Ovary (tissue), 9 donors: ENCODE data around the gene RNF17. TPM values are rescaled to one million over a fixed set of nuclear protein-coding genes. Genes with fewer than 3 reads are reported as not detected.

Source experiments
- DNase-seq, 5 donors: peaks; one replicate each; pipeline ENCODE4 v3.0.0-alpha.2; 2019 to 2020
- H3K27ac ChIP-seq, 2 donors: fragments of 200-600 bp; one replicate each; pipeline versions ENCODE4 v1.5.1 to v1.8.0; 2019 to 2022
- H3K27me3 ChIP-seq: fragments of 200-600 bp; one replicate; pipeline ENCODE4 v1.8.0; 2022
- H3K36me3 ChIP-seq: fragments of 200-600 bp; sonication (generic); one replicate; pipeline ENCODE4 v1.5.1; 2019
- H3K4me1 ChIP-seq: one replicate; pipeline ENCODE4 v1.8.1; 2013; ENCODE audit warnings: mild to moderate bottlenecking, moderate library complexity; ENCODE audit not compliant: insufficient read depth
- H3K4me3 ChIP-seq: fragments of 200-600 bp; sonication (generic); one replicate; pipeline ENCODE4 v1.5.1; 2017
- H3K9me3 ChIP-seq, 2 donors: fragments of 200-600 bp in 1 of 2; sonication (generic) in 1 of 2; one replicate each; pipeline versions ENCODE4 v1.5.1 to v1.8.1; 2013 to 2019; ENCODE audit warnings: mild to moderate bottlenecking in 1 of 2, moderate library complexity in 1 of 2
- EP300 ChIP-seq: sonication (generic); formaldehyde crosslinking; IDR thresholded peaks from one replicate; pipeline ENCODE4 v1.6.1; 2017; ENCODE audit warnings: antibody characterized with exemption
- POLR2A ChIP-seq: fragments of 450-650 bp; IDR thresholded peaks from one replicate; pipeline ENCODE4 v1.6.1; 2017; ENCODE audit warnings: antibody characterized with exemption, mild to moderate bottlenecking, moderate library complexity
- WGBS, 3 donors: extraction: QIAGEN DNeasy Blood & Tissue Kit in 1 of 3; methylation state at CpG; one replicate each; pipeline versions ENCODE4 v1.1.5 to v1.1.7; 2013 to 2017; 5-methylcytosine and 5-hydroxymethylcytosine counted together
- intact Hi-C, 4 donors: fragments of 100-400 bp; cut with DNase I; formaldehyde crosslinking; loops; one replicate each; pipeline versions ENCODE4 v1.11.0 to v1.15.1; 2022 to 2023
- polyA plus RNA-seq, 2 donors: library from polyadenylated mRNA; stranded (reverse); fragments of 200-250 nt in 1 of 2; fragments of 350-450 nt in 1 of 2; fragmentation: Illumina TruSeq in 1 of 2; extraction: RNeasy Lipid Tissue Mini Kit (QIAGEN cat#74804) in 1 of 2; gene quantifications; one replicate each; pipeline ENCODE4 v1.2.3, GENCODE V29; 2013 to 2014
- total RNA-seq, 7 donors: library from RNA; depleted of rRNA in 2 of 7; stranded (reverse); fragments of >200 nt in 2 of 7; fragmentation: NEBNext Ultra II Directional in 3 of 7; extraction: Animal tissue kit (Norgen Biotek cat#: 25700) in 3 of 7; gene quantifications; one replicate each; pipeline versions ENCODE4 v1.1.0 to v1.2.4, GENCODE V29; 2016 to 2023
- TF ChIP-seq, protein P1 (sequence below), 3 donors: fragments of 450-650 bp in 2 of 3; fragments of 200-600 bp in 1 of 3; IDR thresholded peaks; one replicate each; pipeline versions ENCODE4 v1.5.1 to v1.8.0; 2016 to 2022; ENCODE audit warnings: antibody characterized with exemption in 3 of 3, mild to moderate bottlenecking in 1 of 3
- donor health status: DM: no; HTN: no; CAD: no; lungs with moderate emphysema.
- donor health status: DM: no; HTN: no; CAD: no.
- donor health status: Bipolar disorder and iron deficiency.
- donor health status: DM: yes; HTN: yes; CAD: no.
- donor health status: DM: no; HTN: no; CAD: no.
- donor health status: DM: yes; HTN: yes; CAD: no.

Gene RNF17
- total and polyA plus RNA-seq, 9 donors = 0.28 to 0.71 TPM; not detected in 7

DNA sequence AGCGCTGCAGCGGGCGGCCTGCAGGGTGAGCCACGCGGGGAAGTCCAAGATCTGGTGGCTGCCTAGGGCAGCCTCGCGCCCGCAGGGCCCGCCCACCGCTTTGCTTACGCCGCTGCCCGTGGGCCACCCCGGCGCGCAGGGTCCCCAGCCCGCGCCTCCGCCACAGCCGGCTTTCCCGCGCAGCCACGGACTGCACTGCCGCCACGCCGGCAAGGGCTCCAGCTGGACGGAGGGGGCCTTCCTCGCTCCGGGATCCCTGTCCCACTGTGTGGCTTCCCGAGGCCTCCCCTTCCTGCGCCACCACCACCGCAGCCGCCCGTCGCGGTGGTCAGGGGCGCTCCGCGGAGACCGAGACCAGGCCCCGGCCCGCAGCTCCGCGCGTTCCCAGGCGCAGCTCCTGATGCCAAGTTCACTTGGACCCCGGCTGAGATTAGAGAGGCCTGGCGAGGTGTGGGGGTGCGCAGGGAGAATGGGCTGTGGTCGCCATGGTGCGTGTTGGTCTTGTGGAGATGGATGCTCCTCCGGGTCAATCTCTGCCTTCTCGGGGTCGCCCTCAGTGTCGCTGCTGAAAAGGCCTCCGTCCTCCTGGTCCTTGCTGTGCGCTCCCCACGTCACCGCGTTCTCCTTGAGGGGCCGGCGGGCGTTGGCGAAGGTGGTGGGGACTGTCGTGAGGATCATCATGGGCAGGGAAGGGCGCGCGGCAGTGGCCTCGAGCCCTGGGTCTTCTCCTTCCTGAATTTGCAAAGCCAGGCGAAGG, 17.9 kb upstream of the RNF17 start:
- no peak overlapping the region for H3K27ac ChIP-seq
- intact Hi-C loops = no loop called here
- no peaks in the 10 kb centered on the region for H3K36me3 ChIP-seq
- 4 to 7% (median 5%) methylated on average over 54 to 70 of the region's 70 CpGs for WGBS, 3 donors
- TF ChIP-seq, protein P1, sequence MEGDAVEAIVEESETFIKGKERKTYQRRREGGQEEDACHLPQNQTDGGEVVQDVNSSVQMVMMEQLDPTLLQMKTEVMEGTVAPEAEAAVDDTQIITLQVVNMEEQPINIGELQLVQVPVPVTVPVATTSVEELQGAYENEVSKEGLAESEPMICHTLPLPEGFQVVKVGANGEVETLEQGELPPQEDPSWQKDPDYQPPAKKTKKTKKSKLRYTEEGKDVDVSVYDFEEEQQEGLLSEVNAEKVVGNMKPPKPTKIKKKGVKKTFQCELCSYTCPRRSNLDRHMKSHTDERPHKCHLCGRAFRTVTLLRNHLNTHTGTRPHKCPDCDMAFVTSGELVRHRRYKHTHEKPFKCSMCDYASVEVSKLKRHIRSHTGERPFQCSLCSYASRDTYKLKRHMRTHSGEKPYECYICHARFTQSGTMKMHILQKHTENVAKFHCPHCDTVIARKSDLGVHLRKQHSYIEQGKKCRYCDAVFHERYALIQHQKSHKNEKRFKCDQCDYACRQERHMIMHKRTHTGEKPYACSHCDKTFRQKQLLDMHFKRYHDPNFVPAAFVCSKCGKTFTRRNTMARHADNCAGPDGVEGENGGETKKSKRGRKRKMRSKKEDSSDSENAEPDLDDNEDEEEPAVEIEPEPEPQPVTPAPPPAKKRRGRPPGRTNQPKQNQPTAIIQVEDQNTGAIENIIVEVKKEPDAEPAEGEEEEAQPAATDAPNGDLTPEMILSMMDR (IDR thresholded peaks at IDR 0.05) = no peak
- TF ChIP-seq POLR2A (no peak), EP300 (no peak)
- no peaks in the 10 kb centered on the region for H3K9me3 ChIP-seq
- no peak overlapping the region for H3K4me3 ChIP-seq
- no peaks in the 10 kb centered on the region for H3K27me3 ChIP-seq
- H3K4me1 ChIP-seq = no peaks in the 10 kb centered on the region
- DNase-seq = no peak

DNA sequence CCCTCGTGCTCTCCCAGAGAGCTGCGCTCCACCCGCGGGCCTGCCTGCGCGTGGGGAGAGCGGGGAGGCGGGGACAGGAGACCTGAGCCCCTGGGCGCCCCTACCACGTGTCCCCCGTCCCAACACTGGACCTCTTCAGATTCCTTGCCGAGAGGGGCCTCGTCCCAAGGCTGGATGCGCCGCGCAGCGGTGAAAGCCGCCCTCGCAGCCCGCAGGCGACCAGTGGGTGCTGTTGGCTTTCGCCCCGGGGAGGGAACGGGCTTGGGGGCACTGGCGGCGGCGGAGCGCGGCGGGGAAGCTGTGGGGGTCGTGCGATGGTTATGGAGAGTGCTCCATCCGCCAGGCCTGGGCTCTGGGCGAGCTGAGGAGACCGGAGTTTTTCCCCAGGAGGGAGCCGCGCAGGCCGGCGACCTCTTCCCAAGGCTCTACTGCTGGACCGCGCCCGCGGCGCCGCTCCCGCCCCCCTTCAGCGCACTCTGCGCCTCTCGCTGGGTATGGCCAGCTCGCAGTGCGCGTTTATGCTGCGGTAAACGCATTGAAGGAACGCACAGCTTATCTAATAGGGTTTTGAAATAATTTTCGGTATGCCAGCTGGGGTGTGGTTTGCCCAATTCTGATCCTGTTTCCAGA, 17.2 kb upstream of the RNF17 start:
- no peak for DNase-seq
- intact Hi-C loops = no loop called here
- TF ChIP-seq POLR2A (no peak), EP300 (no peak)
- TF ChIP-seq, protein P1 (IDR thresholded peaks at IDR 0.05) = no peak
- Histone ChIP-seq H3K27ac (no peak overlapping the region), H3K4me1 (no peaks in the 10 kb centered on the region), H3K9me3 (no peaks in the 10 kb centered on the region), H3K4me3 (no peak overlapping the region), H3K27me3 (no peaks in the 10 kb centered on the region), H3K36me3 (no peaks in the 10 kb centered on the region)
- WGBS, 3 donors = 0 to 1% (median 1%) methylated on average over 17 to 56 of the region's 56 CpGs

DNA sequence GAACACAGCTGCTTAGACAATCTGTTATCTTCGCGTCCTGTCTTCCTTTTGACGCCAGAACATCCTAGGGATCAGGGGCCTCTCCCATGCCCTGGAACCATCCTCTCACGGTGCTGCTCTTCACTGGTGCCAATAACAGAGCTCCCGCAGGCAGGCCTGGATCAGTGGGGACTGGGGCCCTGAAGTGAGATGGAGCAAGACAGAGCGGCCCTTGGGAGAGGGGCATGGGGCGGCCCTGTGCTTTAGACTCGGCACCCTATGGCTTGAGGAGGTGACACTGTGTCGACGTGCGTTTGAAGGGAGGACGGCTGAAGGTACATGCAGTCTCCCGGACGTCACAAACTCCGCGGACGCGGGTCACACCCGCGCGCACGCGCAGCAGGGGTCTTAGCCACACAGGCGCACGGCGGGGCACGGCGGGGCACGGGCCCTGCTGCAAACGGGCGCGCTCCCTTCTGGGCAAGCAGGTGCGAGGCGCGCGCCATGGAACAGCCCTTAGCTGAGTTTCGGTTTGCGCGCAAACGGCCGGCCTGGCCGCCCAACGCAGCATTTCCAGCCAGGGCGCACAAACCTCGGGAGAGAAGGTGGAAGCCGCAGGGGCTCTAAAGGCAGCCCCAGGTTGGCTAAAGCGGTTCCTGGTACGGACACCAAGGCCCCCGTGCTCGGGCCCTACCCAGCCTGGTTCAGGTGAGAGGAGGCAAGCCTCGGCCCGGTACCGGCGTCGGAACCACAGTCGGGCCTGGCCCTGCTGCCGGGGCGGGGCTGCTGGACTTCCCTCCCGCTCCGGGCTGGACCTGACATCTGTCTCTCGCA, 16.5 kb upstream of the RNF17 start:
- Histone ChIP-seq H3K27me3 (no peaks in the 10 kb centered on the region), H3K36me3 (no peaks in the 10 kb centered on the region), H3K27ac (no peak overlapping the region), H3K4me3 (no peak overlapping the region), H3K9me3 (no peaks in the 10 kb centered on the region), H3K4me1 (no peaks in the 10 kb centered on the region)
- TF ChIP-seq EP300 (no peak), POLR2A (no peak)
- TF ChIP-seq, protein P1 (IDR thresholded peaks at IDR 0.05) = no peak
- DNase-seq = no peak
- intact Hi-C loops = no loop called here
- WGBS, 3 donors = 1% methylated on average over 50 to 61 of the region's 61 CpGs

DNA sequence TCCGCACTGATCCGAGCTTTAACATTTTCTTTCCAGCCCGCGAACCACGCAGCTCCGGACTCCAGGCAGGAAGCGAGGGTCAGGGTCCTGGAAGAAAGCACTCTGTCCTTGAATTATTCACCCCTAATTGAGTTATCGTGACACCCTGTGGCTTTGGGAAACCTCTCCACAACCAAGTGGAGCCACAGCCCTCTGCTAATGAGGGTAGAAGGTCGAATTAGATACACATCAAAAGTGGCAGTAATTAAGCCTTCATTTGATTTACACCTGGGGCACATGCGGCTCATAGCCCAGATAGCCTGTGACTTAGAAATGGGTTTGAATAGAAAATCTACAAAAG, 15.9 kb upstream of the RNF17 start:
- Histone ChIP-seq H3K4me1 (no peaks in the 10 kb centered on the region), H3K36me3 (no peaks in the 10 kb centered on the region), H3K4me3 (no peak overlapping the region), H3K27ac (no peak overlapping the region), H3K27me3 (no peaks in the 10 kb centered on the region), H3K9me3 (no peaks in the 10 kb centered on the region)
- DNase-seq = no peak
- no peak for TF ChIP-seq POLR2A
- TF ChIP-seq EP300 = no peak
- TF ChIP-seq, protein P1 (IDR thresholded peaks at IDR 0.05) = no peak
- 2 to 6% (median 4%) methylated on average over 10 of the region's 10 CpGs for WGBS, 3 donors
- intact Hi-C loops = no loop called here
